Activated CD8-positive, alpha-beta memory T cell treated with anti-CD3 and anti-CD28 coated beads, Interleukin-2, amount 10 ng/mL, durations not matched to agents 7 days and 5 days (primary cell): ENCODE data around the gene OR2V2. TPM values are rescaled to one million over a fixed set of nuclear protein-coding genes. Genes with fewer than 3 reads are reported as not detected.

ENCODE experiments used
- ATAC-seq: fragments of 150-1000 bp; cut with Tn5 transposase; one replicate; pipeline ENCODE4 v1.10.0; 2021; ENCODE audit warnings: moderate library complexity
- CTCF ChIA-PET: fragments of 350-600 bp; sonication (Branson Sonifier 250); formaldehyde crosslinking; loops from one replicate; lab custom pipeline; 2021; ENCODE audit warnings: antibody characterized with exemption; lab: Charles Lee
- DNase-seq: peaks from one replicate; pipeline ENCODE4 v3.0.0-alpha.2; 2020
- H3K27ac Mint-ChIP-seq: one replicate; pipeline ENCODE4 v1.8.0; 2021; ENCODE audit warnings: mild to moderate bottlenecking, mixed read lengths
- H3K27me3 Mint-ChIP-seq: one replicate; pipeline ENCODE4 v1.8.0; 2021; ENCODE audit warnings: mixed read lengths
- H3K36me3 Mint-ChIP-seq: one replicate; pipeline ENCODE4 v1.8.0; 2021; ENCODE audit warnings: mild to moderate bottlenecking, mixed read lengths
- H3K4me1 Mint-ChIP-seq: one replicate; pipeline ENCODE4 v1.8.0; 2021; ENCODE audit warnings: mixed read lengths
- H3K4me3 Mint-ChIP-seq: one replicate; pipeline ENCODE4 v1.8.0; 2021; ENCODE audit warnings: mild to moderate bottlenecking, moderate library complexity, mixed read lengths
- H3K9me3 Mint-ChIP-seq: one replicate; pipeline ENCODE4 v1.8.0; 2022; ENCODE audit warnings: low read depth, mixed read lengths
- total RNA-seq, 2 experiments: library from RNA; stranded (reverse); gene quantifications; one replicate each; pipeline ENCODE4 v1.2.3, GENCODE V29; 2021

OR2V2 gene
- total RNA-seq, 2 experiments from 2014 or later, result not detected

GRCh38 chr5:181207960-181208253 lies 60.5 kb downstream of the OR2V2 start:
- no peaks in the 10 kb centered on the region for H3K9me3 Mint-ChIP-seq

More at GRCh38 chr5:181207960-181208253, 60.5 kb downstream of the OR2V2 start:
- H3K27me3 Mint-ChIP-seq, result peaks cover 25% of the 10 kb centered on the region
- H3K27ac Mint-ChIP-seq, result peak overlapping the region; percentile 90
- ATAC-seq, result no peak
- DNase-seq, result no peak
- H3K36me3 Mint-ChIP-seq, result no peaks in the 10 kb centered on the region
- peak overlapping the region; percentile 85 for H3K4me3 Mint-ChIP-seq
- peaks cover 27% of the 10 kb centered on the region for H3K4me1 Mint-ChIP-seq
- CTCF ChIA-PET, result interaction anchor here (1.3 to 7.4 kb wide), 12 partner anchors 8 to 40 kb away, joined by 4 to 129 read pairs (median 9); partner anchors contain the start of gene TRIM41

Other genes with a start within 250 kb of the OR2V2 start
- 1 to 10 TPM in 1 of 2 experiments, not detected in 1; 1.7 TPM for gene BTNL8, start 248.4 kb upstream of the OR2V2 start, total RNA-seq
- gene BTNL3, start 158.7 kb upstream of the OR2V2 start, total RNA-seq, result not detected
- not detected for gene BTNL9, start 107.3 kb upstream of the OR2V2 start, total RNA-seq
- gene OR2V1, start 16.4 kb upstream of the OR2V2 start, total RNA-seq, result not detected
- gene TRIM7, start 57.6 kb downstream of the OR2V2 start, total RNA-seq, result 1 to 10 TPM; 1.6 to 1.7 TPM
- 10 to 100 TPM; 40.7 to 44.9 TPM for gene TRIM41, start 75.7 kb downstream of the OR2V2 start, total RNA-seq
- 1,000 to 10,000 TPM; 1,565 to 1,861 TPM for gene RACK1, start 96.3 kb downstream of the OR2V2 start, total RNA-seq
- gene TRIM52, start 113.6 kb downstream of the OR2V2 start, total RNA-seq, result 10 to 100 TPM; 20.0 to 26.2 TPM
- not detected for gene OR4F3, start 219.7 kb downstream of the OR2V2 start, total RNA-seq